H9 (cell line): ENCODE results near the gene MFSD12. TPM values are rescaled to one million over a fixed set of nuclear protein-coding genes. Genes with fewer than 3 reads are reported as not detected.

Source experiments
- DNase-seq: peaks from one replicate; pipeline ENCODE4 v3.0.0-alpha.2; 2017
- H2AFZ ChIP-seq: one replicate; pipeline ENCODE4 v1.6.1; 2013; ENCODE audit warnings: mild to moderate bottlenecking, low read length, control low read depth, moderate library complexity
- H2AK5ac ChIP-seq: 2 replicates; pipeline ENCODE4 v1.6.1; 2013; ENCODE audit warnings: low read length, control low read depth, mixed read lengths; ENCODE audit not compliant: insufficient read length
- H2BK120ac ChIP-seq: one replicate; pipeline ENCODE4 v1.6.1; 2013; ENCODE audit warnings: low read depth, mild to moderate bottlenecking, low read length, control low read depth, inconsistent platforms; ENCODE audit not compliant: poor library complexity, severe bottlenecking
- H2BK12ac ChIP-seq: 2 replicates; pipeline ENCODE4 v1.6.1; 2013; ENCODE audit warnings: low read length, control low read depth, mixed read lengths, low read depth; ENCODE audit not compliant: insufficient read length
- H2BK15ac ChIP-seq: 2 replicates; pipeline ENCODE4 v1.6.1; 2013; ENCODE audit warnings: low read depth, low read length, control low read depth
- H2BK20ac ChIP-seq: one replicate; pipeline ENCODE4 v1.6.1; 2013; ENCODE audit warnings: low read depth, mild to moderate bottlenecking, low read length, control low read depth, inconsistent platforms; ENCODE audit not compliant: poor library complexity, severe bottlenecking
- H2BK5ac ChIP-seq: 2 replicates; pipeline ENCODE4 v1.6.1; 2013; ENCODE audit warnings: low read length, control low read depth, mixed read lengths; ENCODE audit not compliant: insufficient read length
- H3K14ac ChIP-seq: 2 replicates; pipeline ENCODE4 v1.6.1; 2013; ENCODE audit warnings: low read length, control low read depth; ENCODE audit not compliant: insufficient read depth
- H3K18ac ChIP-seq: 2 replicates; pipeline ENCODE4 v1.6.1; 2013; ENCODE audit warnings: low read depth, mild to moderate bottlenecking, mixed read lengths, low read length, control low read depth; ENCODE audit not compliant: insufficient read length
- H3K23ac ChIP-seq: 2 replicates; pipeline ENCODE4 v1.6.1; 2013; ENCODE audit warnings: low read length, control low read depth, mixed read lengths, low read depth; ENCODE audit not compliant: insufficient read length
- H3K23me2 ChIP-seq: 2 replicates; pipeline ENCODE4 v1.6.1; 2013; ENCODE audit warnings: low read depth, mild to moderate bottlenecking, mixed read lengths, low read length, control low read depth; ENCODE audit not compliant: insufficient read length, poor library complexity, severe bottlenecking
- H3K27ac ChIP-seq: 2 replicates; pipeline ENCODE4 v1.5.1; 2013; ENCODE audit warnings: low read length, control low read depth, mixed read lengths, low read depth; ENCODE audit not compliant: insufficient read length
- H3K27me3 ChIP-seq: 2 replicates; pipeline ENCODE4 v1.6.1; 2013; ENCODE audit warnings: low read length, control low read depth, inconsistent platforms; ENCODE audit not compliant: insufficient read depth
- H3K4ac ChIP-seq: 2 replicates; pipeline ENCODE4 v1.6.1; 2013; ENCODE audit warnings: low read depth, mild to moderate bottlenecking, control low read depth, inconsistent platforms, low read length, moderate library complexity
- H3K4me1 ChIP-seq: 2 replicates; pipeline ENCODE4 v1.6.1; 2013; ENCODE audit warnings: low read length, control low read depth, inconsistent platforms; ENCODE audit not compliant: insufficient read depth
- H3K4me2 ChIP-seq: 2 replicates; pipeline ENCODE4 v1.6.1; 2013; ENCODE audit warnings: low read length, control low read depth, mixed read lengths; ENCODE audit not compliant: insufficient read length, insufficient read depth
- H3K56ac ChIP-seq: 2 replicates; pipeline ENCODE4 v1.6.1; 2013; ENCODE audit warnings: low read depth, mild to moderate bottlenecking, mixed read lengths, low read length, control low read depth; ENCODE audit not compliant: insufficient read length
- H3K79me1 ChIP-seq: 2 replicates; pipeline ENCODE4 v1.6.1; 2013; ENCODE audit warnings: low read depth, mild to moderate bottlenecking, moderate library complexity, low read length, control low read depth, inconsistent platforms; ENCODE audit not compliant: insufficient read depth, poor library complexity, severe bottlenecking
- H3K79me2 ChIP-seq: 2 replicates; pipeline ENCODE4 v1.6.1; 2013; ENCODE audit warnings: low read length, control low read depth, inconsistent platforms; ENCODE audit not compliant: insufficient read depth
- H3K9ac ChIP-seq: 2 replicates; pipeline ENCODE4 v1.6.1; 2013; ENCODE audit warnings: low read length, control low read depth, mixed read lengths; ENCODE audit not compliant: insufficient read length; ENCODE audit errors: extremely low read depth
- H3K9me3 ChIP-seq: one replicate; pipeline ENCODE4 v1.6.1; 2013; ENCODE audit warnings: low read depth, low read length, inconsistent platforms; ENCODE audit not compliant: control insufficient read depth
- H3T11ph ChIP-seq: one replicate; pipeline ENCODE4 v1.6.1; 2013; ENCODE audit warnings: mild to moderate bottlenecking, low read length, control low read depth, inconsistent platforms
- H4K20me1 ChIP-seq: one replicate; pipeline ENCODE4 v1.6.1; 2013; ENCODE audit not compliant: control insufficient read depth, insufficient read length, insufficient read depth
- H4K5ac ChIP-seq: 2 replicates; pipeline ENCODE4 v1.6.1; 2013; ENCODE audit warnings: low read depth, mild to moderate bottlenecking, mixed read lengths, low read length, control low read depth; ENCODE audit not compliant: insufficient read length
- H4K8ac ChIP-seq: replicated peaks from 2 replicates; pipeline ENCODE4 v1.6.1; 2013; ENCODE audit warnings: low read length, control low read depth, mixed read lengths, low read depth; ENCODE audit not compliant: insufficient read length
- H4K91ac ChIP-seq: 2 replicates; pipeline ENCODE4 v1.6.1; 2013; ENCODE audit warnings: low read depth, mild to moderate bottlenecking, moderate library complexity, mixed read lengths, low read length, control low read depth; ENCODE audit not compliant: insufficient read length
- H3K27ac Mint-ChIP-seq, 3 experiments: 2 replicates in 2 of 3; 3 replicates in 1 of 3; pipeline ENCODE4 v1.8.0; 2020 to 2021; ENCODE audit warnings: mixed read lengths in 3 of 3, mild to moderate bottlenecking in 1 of 3, moderate library complexity in 1 of 3
- H3K27me3 Mint-ChIP-seq: 2 replicates; pipeline ENCODE4 v1.8.0; 2021; ENCODE audit warnings: low read depth, mild to moderate bottlenecking, moderate library complexity, mixed read lengths
- H3K36me3 Mint-ChIP-seq, 3 experiments: 2 replicates in 2 of 3; 3 replicates in 1 of 3; pipeline ENCODE4 v1.8.0; 2020 to 2021; ENCODE audit warnings: low read depth in 3 of 3, mixed read lengths in 3 of 3; ENCODE audit not compliant: insufficient read depth in 1 of 3
- H3K4me1 Mint-ChIP-seq, 2 experiments: 2 replicates each; pipeline ENCODE4 v1.8.0; 2020; ENCODE audit warnings: mixed read lengths in 2 of 2
- H3K4me3 Mint-ChIP-seq, 2 experiments: 2 replicates in 1 of 2; 3 replicates in 1 of 2; pipeline ENCODE4 v1.8.0; 2020 to 2021; ENCODE audit warnings: mild to moderate bottlenecking in 2 of 2, mixed read lengths in 2 of 2, moderate library complexity in 1 of 2
- H3K9me3 Mint-ChIP-seq, 2 experiments: 2 replicates in 1 of 2; 3 replicates in 1 of 2; pipeline ENCODE4 v1.8.0; 2020; ENCODE audit warnings: mild to moderate bottlenecking in 2 of 2, mixed read lengths in 2 of 2, moderate library complexity in 1 of 2
- CTCF ChIP-seq: fragments of 200-600 bp; sonication (generic); conservative IDR thresholded peaks from 3 replicates; pipeline ENCODE4 v1.8.0; 2021; ENCODE audit warnings: antibody characterized with exemption, mild to moderate bottlenecking
- WGBS: extraction: QIAGEN DNeasy Blood & Tissue Kit; methylation state at CpG from one replicate; pipeline ENCODE4 v1.1.7; 2013; ENCODE audit warnings: missing lambda C conversion rate, low lambda C conversion rate, mixed read lengths; ENCODE audit not compliant: insufficient read length; ENCODE audit errors: extremely low coverage; 5-methylcytosine and 5-hydroxymethylcytosine counted together
- total RNA-seq: library from RNA; stranded (reverse); gene quantifications from 2 replicates; pipeline ENCODE4 v1.2.1, GENCODE V29; 2021

MFSD12 gene
- total RNA-seq, 1 experiment from 2014 or later = 58.8 TPM

DNA sequence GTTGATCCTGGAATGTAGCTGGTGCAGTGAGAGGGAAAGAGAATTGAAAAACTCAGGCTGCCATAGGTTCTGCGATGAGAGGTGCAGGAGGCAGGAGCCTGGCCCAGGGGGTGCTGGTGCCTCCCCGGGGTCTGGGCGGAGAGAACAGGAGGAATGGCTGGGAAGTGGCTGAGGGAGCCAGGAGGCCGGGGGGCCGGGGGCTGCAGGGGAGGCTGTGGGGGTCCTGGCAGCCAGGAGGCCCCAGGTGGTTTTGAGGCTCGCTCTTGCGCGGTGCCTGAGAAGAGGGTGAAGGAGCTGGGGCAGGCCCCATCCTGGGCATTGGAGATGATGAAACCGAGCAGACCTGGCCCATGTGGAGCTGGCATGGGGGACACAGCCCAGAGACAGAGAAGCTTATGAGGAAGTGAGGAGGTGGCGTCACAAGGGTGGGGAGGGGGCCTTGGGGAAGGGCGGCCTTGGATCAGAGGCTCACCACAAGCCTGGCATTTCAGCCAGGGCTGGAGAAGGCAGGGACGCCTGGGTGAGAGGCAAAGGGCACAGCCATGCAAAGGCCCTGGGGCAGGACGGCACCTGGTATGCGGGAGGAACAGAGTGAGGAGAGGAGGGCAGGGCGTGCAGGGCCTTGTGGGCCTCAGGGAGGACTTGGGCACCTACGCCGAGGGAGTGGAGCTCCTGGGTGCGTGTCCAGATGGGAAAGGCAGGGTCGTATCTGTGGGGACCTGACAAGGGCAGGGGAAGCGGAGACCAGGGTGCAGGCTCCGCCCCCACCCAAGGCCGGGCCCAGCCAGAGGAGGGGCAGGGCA, 19.7 kb downstream of the MFSD12 start:
- no peaks in the 10 kb centered on the region for H3K9me3 ChIP-seq
- no peak overlapping the region for H2AK5ac ChIP-seq
- no peak overlapping the region for H3K23ac ChIP-seq
- peaks cover 6 to 14% of the 10 kb centered on the region in 2 experiments; a peak in 3 of 4 replicates for H3K4me1 Mint-ChIP-seq
- no peak overlapping the region for H3K56ac ChIP-seq
- H3K4ac ChIP-seq = no peak overlapping the region
- H3K79me1 ChIP-seq = no peaks in the 10 kb centered on the region
- H3K27me3 Mint-ChIP-seq = no peaks in the 10 kb centered on the region; the same call in 1 of the 2 replicates
- WGBS = no CpG with 5 or more reads among the region's 22 CpGs
- H2BK15ac ChIP-seq = no peak overlapping the region
- H3K4me1 ChIP-seq = no peaks in the 10 kb centered on the region
- no peak overlapping the region for H3K4me2 ChIP-seq
- H3K27ac ChIP-seq = no peak overlapping the region
- H4K5ac ChIP-seq = no peak overlapping the region
- no peak overlapping the region for H4K8ac ChIP-seq
- H2BK120ac ChIP-seq = no peak overlapping the region
- no peak for DNase-seq
- no peaks in the 10 kb centered on the region for H4K20me1 ChIP-seq
- H3K36me3 Mint-ChIP-seq = peaks cover 13 to 47% (median 45%) of the 10 kb centered on the region in 3 experiments; a peak in 6 of 7 replicates
- no peak overlapping the region for H3K18ac ChIP-seq
- no peaks in the 10 kb centered on the region for H3K9me3 Mint-ChIP-seq
- no peak overlapping the region for H2BK5ac ChIP-seq
- H3K14ac ChIP-seq = no peak overlapping the region
- no peak overlapping the region for H2AFZ ChIP-seq
- no peak overlapping the region for H2BK20ac ChIP-seq
- H2BK12ac ChIP-seq = no peak overlapping the region
- no peaks in the 10 kb centered on the region for H3K27me3 ChIP-seq
- H3K27ac Mint-ChIP-seq = 0 out of 7 replicates have a peak overlapping the region, but pooled peaks of 1 of the 3 experiments have one; percentile 64
- no peak overlapping the region for H3K9ac ChIP-seq
- H3K4me3 Mint-ChIP-seq = no peak overlapping the region
- no peak for TF ChIP-seq CTCF
- H4K91ac ChIP-seq = no peak overlapping the region
- no peaks in the 10 kb centered on the region for H3K23me2 ChIP-seq
- H3T11ph ChIP-seq = no peak overlapping the region
- H3K79me2 ChIP-seq = no peaks in the 10 kb centered on the region
